Neural cell (in vitro differentiated cells): ENCODE data around the gene RNGTT. TPM values are rescaled to one million over a fixed set of nuclear protein-coding genes. Genes with fewer than 3 reads are reported as not detected.

Experiments used
- H2AFZ ChIP-seq: fragments of 200-600, 300-800 bp; sonication (generic), shearing (Covaris generic); 2 replicates; pipeline ENCODE4 v1.6.0; 2014; ENCODE audit warnings: low read depth, mild to moderate bottlenecking, antibody characterized with exemption, low read length, moderate library complexity
- H3F3A ChIP-seq: fragments of 200-600 bp; shearing (Covaris generic); 2 replicates; pipeline ENCODE4 v1.6.1; 2016; ENCODE audit warnings: mild to moderate bottlenecking, moderate library complexity, mixed read lengths, antibody characterized with exemption, low read length; ENCODE audit not compliant: insufficient read depth, poor library complexity, severe bottlenecking
- H3K27ac ChIP-seq: fragments of 200-600, 300-800 bp; sonication (generic), shearing (Covaris generic); 2 replicates; pipeline ENCODE4 v1.5.1; 2014; ENCODE audit warnings: mild to moderate bottlenecking, low read length, moderate library complexity
- H3K27me3 ChIP-seq: fragments of 300-800, 200-600 bp; sonication (generic), shearing (Covaris generic); 2 replicates; pipeline ENCODE4 v1.6.0; 2014; ENCODE audit warnings: mild to moderate bottlenecking, low read depth, low read length, moderate library complexity; ENCODE audit not compliant: insufficient read depth
- H3K36me3 ChIP-seq: fragments of 300-800, 200-600 bp; sonication (generic), shearing (Covaris generic); 2 replicates; pipeline ENCODE4 v1.5.1; 2014; ENCODE audit warnings: mild to moderate bottlenecking, antibody characterized with exemption, low read length, moderate library complexity; ENCODE audit not compliant: insufficient read depth
- H3K4me2 ChIP-seq: fragments of 300-800, 200-600 bp; sonication (generic), shearing (Covaris generic); 2 replicates; pipeline ENCODE4 v1.6.0; 2014; ENCODE audit warnings: mild to moderate bottlenecking, low read length
- H3K4me3 ChIP-seq: fragments of 300-800, 200-600 bp; sonication (generic), shearing (Covaris generic); 2 replicates; pipeline ENCODE4 v1.5.1; 2014; ENCODE audit warnings: mild to moderate bottlenecking, low read length, moderate library complexity
- H3K79me2 ChIP-seq: fragments of 200-600 bp; shearing (Covaris generic); replicated peaks from 2 replicates; pipeline ENCODE4 v1.6.0; 2014; ENCODE audit warnings: mild to moderate bottlenecking, low read length, moderate library complexity; ENCODE audit not compliant: insufficient read depth
- H3K9ac ChIP-seq: fragments of 300-800, 200-600 bp; sonication (generic), shearing (Covaris generic); 2 replicates; pipeline ENCODE4 v1.6.1; 2016; ENCODE audit warnings: mild to moderate bottlenecking, low read length, mixed read lengths
- H3K9me2 ChIP-seq: fragments of 200-600 bp; shearing (Covaris generic); 2 replicates; pipeline ENCODE4 v1.6.1; 2016; ENCODE audit warnings: mild to moderate bottlenecking, low read length, mixed read lengths; ENCODE audit not compliant: insufficient read depth
- H3K9me3 ChIP-seq: fragments of 200-600, 300-800 bp; sonication (generic), shearing (Covaris generic); 2 replicates; pipeline ENCODE4 v1.6.1; 2016; ENCODE audit warnings: mild to moderate bottlenecking, mixed run types, low read length, moderate library complexity, mixed read lengths
- H4K20me1 ChIP-seq: fragments of 200-600 bp; shearing (Covaris generic); 2 replicates; pipeline ENCODE4 v1.6.1; 2016; ENCODE audit warnings: mild to moderate bottlenecking, mixed run types; ENCODE audit not compliant: insufficient read depth
- CTCF ChIP-seq: fragments of 450-650 bp; IDR thresholded peaks from 2 replicates; pipeline ENCODE4 v1.5.1; 2014; ENCODE audit warnings: antibody characterized with exemption, mild to moderate bottlenecking, moderate library complexity; ENCODE audit not compliant: poor library complexity, severe bottlenecking
- EP300 ChIP-seq: fragments of 450-650 bp; conservative IDR thresholded peaks from 2 replicates; pipeline ENCODE4 v1.6.1; 2014; ENCODE audit warnings: antibody characterized with exemption, mild to moderate bottlenecking, moderate library complexity; ENCODE audit not compliant: poor library complexity, severe bottlenecking
- EZH2 ChIP-seq: fragments of 200-600, 300-800 bp; shearing (Covaris generic), sonication (generic); IDR thresholded peaks from 2 replicates; pipeline ENCODE4 v1.6.1; 2014; ENCODE audit warnings: antibody characterized with exemption, low read length, borderline replicate concordance, mild to moderate bottlenecking; ENCODE audit not compliant: insufficient read depth, poor library complexity, severe bottlenecking
- MXI1 ChIP-seq: fragments of 450-650 bp; conservative IDR thresholded peaks from 2 replicates; pipeline ENCODE4 v1.6.1; 2014; ENCODE audit warnings: antibody characterized with exemption, mild to moderate bottlenecking; ENCODE audit not compliant: poor library complexity, severe bottlenecking
- POLR2AphosphoS5 ChIP-seq: IDR thresholded peaks from 2 replicates; pipeline ENCODE4 v1.6.1; 2012
- RAD21 ChIP-seq: fragments of 450-650 bp; conservative IDR thresholded peaks from 2 replicates; pipeline ENCODE4 v1.6.1; 2014; ENCODE audit warnings: antibody characterized with exemption, mild to moderate bottlenecking, moderate library complexity
- REST ChIP-seq: IDR thresholded peaks from 2 replicates; pipeline ENCODE4 v1.6.1; 2012; ENCODE audit warnings: borderline replicate concordance
- SMC3 ChIP-seq: fragments of 450-650 bp; conservative IDR thresholded peaks from 2 replicates; pipeline ENCODE4 v1.6.1; 2014; ENCODE audit warnings: antibody characterized with exemption, mild to moderate bottlenecking, moderate library complexity; ENCODE audit not compliant: poor library complexity
- TAF1 ChIP-seq: IDR thresholded peaks from 2 replicates; pipeline ENCODE4 v1.6.1; 2012; ENCODE audit warnings: low read depth
- polyA plus RNA-seq: library from polyadenylated mRNA; depleted of rRNA; stranded (reverse); fragments of >200 nt; gene quantifications from 2 replicates; pipeline ENCODE4 v1.2.3, GENCODE V29; 2014

RNGTT gene
- polyA plus RNA-seq, 1 donor from 2014 or later: 28.3 TPM

- no peak overlapping the region for H2AFZ ChIP-seq
- H3F3A ChIP-seq: no peaks in the 10 kb centered on the region
- H3K9ac ChIP-seq: no peak overlapping the region
- no peaks in the 10 kb centered on the region for H3K79me2 ChIP-seq
- no peaks in the 10 kb centered on the region for H3K9me2 ChIP-seq
- H3K27ac ChIP-seq: no peak overlapping the region
- no peak for TF ChIP-seq EZH2
- H3K9me3 ChIP-seq: no peaks in the 10 kb centered on the region
- no peaks in the 10 kb centered on the region for H4K20me1 ChIP-seq
- no peaks in the 10 kb centered on the region for H3K27me3 ChIP-seq
- no peak overlapping the region for H3K4me2 ChIP-seq
- no peak overlapping the region for H3K4me3 ChIP-seq
- no peaks in the 10 kb centered on the region for H3K36me3 ChIP-seq
Observed at GRCh38 chr6:89010825-89011224, 47.4 kb upstream of the RNGTT start.

- no peaks in the 10 kb centered on the region for H3F3A ChIP-seq
- H4K20me1 ChIP-seq: no peaks in the 10 kb centered on the region
- no peak overlapping the region for H2AFZ ChIP-seq
- H3K36me3 ChIP-seq: no peaks in the 10 kb centered on the region
- no peak overlapping the region for H3K4me2 ChIP-seq
- no peak overlapping the region for H3K4me3 ChIP-seq
- no peak overlapping the region for H3K27ac ChIP-seq
- TF ChIP-seq EP300: no peak
- no peak for TF ChIP-seq RAD21
- TF ChIP-seq TAF1: no peak
- TF ChIP-seq POLR2AphosphoS5: no peak
- no peak for TF ChIP-seq EZH2
- TF ChIP-seq REST: no peak
- no peak for TF ChIP-seq SMC3
- TF ChIP-seq CTCF: no peak
- TF ChIP-seq MXI1: no peak
- H3K9ac ChIP-seq: no peak overlapping the region
- H3K27me3 ChIP-seq: no peaks in the 10 kb centered on the region
- H3K9me2 ChIP-seq: no peaks in the 10 kb centered on the region
- no peaks in the 10 kb centered on the region for H3K9me3 ChIP-seq
- H3K79me2 ChIP-seq: no peaks in the 10 kb centered on the region
Observed at GRCh38 chr6:89009624-89010059, 46.2 kb upstream of the RNGTT start.

GRCh38 chr6:89008815-89009374 lies 45.5 kb upstream of the RNGTT start:
- Histone ChIP-seq H3K9ac (no peak overlapping the region), H3K79me2 (no peaks in the 10 kb centered on the region), H2AFZ (no peak overlapping the region), H4K20me1 (no peaks in the 10 kb centered on the region), H3F3A (no peaks in the 10 kb centered on the region), H3K27ac (no peak overlapping the region), H3K36me3 (no peaks in the 10 kb centered on the region), H3K4me3 (no peak overlapping the region), H3K27me3 (no peaks in the 10 kb centered on the region), H3K4me2 (no peak overlapping the region), H3K9me2 (no peaks in the 10 kb centered on the region), H3K9me3 (no peaks in the 10 kb centered on the region)
- TF ChIP-seq EP300 (no peak), CTCF (no peak), RAD21 (no peak), EZH2 (no peak), POLR2AphosphoS5 (no peak), TAF1 (no peak), REST (no peak), SMC3 (no peak), MXI1 (no peak)
